HepG2 (cell line): Measurements from ENCODE around the gene LEMD1. TPM values are rescaled to one million over a fixed set of nuclear protein-coding genes. Genes with fewer than 3 reads are reported as not detected.

Experiments
- ATAC-seq: fragments of 200-7000 bp; cut with Tn5 transposase; 3 replicates; pipeline ENCODE4 v1.9.1; 2020; ENCODE audit warnings: mild to moderate bottlenecking, moderate library complexity
- BruUV-seq: library from RNA; stranded (reverse); fragments of 400-500 nt; replicated peaks from 2 replicates; lab custom pipeline; 2021; lab: Mats Ljungman, UMichigan
- CTCF ChIA-PET: fragments of 300-600 bp; formaldehyde crosslinking; extraction: SDS; loops from one replicate; lab custom pipeline; 2021; ENCODE audit warnings: low total read pairs, inconsistent platforms, low intra/inter-chr PET ratio; lab: Yijun Ruan, JAX
- POLR2A ChIA-PET: fragments of 350-600 bp; sonication (Branson Sonifier 250); formaldehyde crosslinking; loops from one replicate; lab custom pipeline; 2020; ENCODE audit warnings: antibody characterized with exemption, inconsistent platforms; lab: Yijun Ruan, JAX
- DNase-seq: peaks from one replicate; pipeline ENCODE4 v3.0.0-alpha.2; 2015; ENCODE audit warnings: low spot score
- FAIRE-seq: peaks from 3 replicates; lab custom pipeline; 2011; peaks lifted over from hg19 to GRCh38; lab: Jason Lieb, UNC
- H2AFZ ChIP-seq: one replicate; pipeline ENCODE4 v1.6.1; 2011; ENCODE audit warnings: low read length, inconsistent platforms
- H3K27ac ChIP-seq: fragments of 300-600 bp; 3 replicates; pipeline ENCODE4 v1.8.0; 2011; ENCODE audit warnings: mixed run types, mild to moderate bottlenecking, mixed read lengths, low read length, inconsistent platforms; ENCODE audit not compliant: insufficient read depth; ENCODE audit errors: extremely low read length
- H3K27me3 ChIP-seq, 2 experiments: fragments of 200-600 bp in 1 of 2; 2 replicates in 1 of 2; 3 replicates in 1 of 2; pipeline versions ENCODE4 v1.6.0 to v1.8.0; 2011; ENCODE audit warnings: low read length in 2 of 2, mild to moderate bottlenecking in 2 of 2, moderate library complexity in 2 of 2, inconsistent platforms in 1 of 2; ENCODE audit not compliant: insufficient read depth in 2 of 2, control insufficient read depth in 1 of 2
- H3K36me3 ChIP-seq, 2 experiments: fragments of 200-600 bp in 1 of 2; replicated peaks in 1 of 2; 2 replicates in 1 of 2; 3 replicates in 1 of 2; pipeline versions ENCODE4 v1.5.1 to v1.8.0; 2011; ENCODE audit warnings: low read length in 2 of 2, inconsistent platforms in 1 of 2; ENCODE audit not compliant: insufficient read depth in 2 of 2, control insufficient read depth in 1 of 2
- H3K4me1 ChIP-seq: 2 replicates; pipeline ENCODE4 v1.5.1; 2012; ENCODE audit warnings: low read length, inconsistent platforms; ENCODE audit not compliant: insufficient read depth
- H3K4me2 ChIP-seq: 2 replicates; pipeline ENCODE4 v1.6.0; 2011; ENCODE audit warnings: low read depth, low read length, inconsistent platforms
- H3K4me3 ChIP-seq, 3 experiments: fragments of 200-600 bp in 1 of 3; sonication (generic), shearing (Covaris generic) in 1 of 3; replicated peaks in 1 of 3; 2 replicates each; pipeline ENCODE4 v1.5.1; 2011 to 2016; ENCODE audit warnings: low read length in 3 of 3, inconsistent platforms in 2 of 3, low read depth in 2 of 3, mild to moderate bottlenecking in 2 of 3, control low read depth in 1 of 3, mixed read lengths in 1 of 3; ENCODE audit not compliant: insufficient read depth in 1 of 3
- H3K79me2 ChIP-seq: one replicate; pipeline ENCODE4 v1.6.1; 2011; ENCODE audit warnings: low read length, inconsistent platforms; ENCODE audit not compliant: insufficient read depth
- H3K9ac ChIP-seq: 2 replicates; pipeline ENCODE4 v1.6.0; 2011; ENCODE audit warnings: mild to moderate bottlenecking, low read depth, low read length, inconsistent platforms; ENCODE audit not compliant: insufficient read depth
- H3K9me3 ChIP-seq: 2 replicates; pipeline ENCODE4 v1.5.1; 2012; ENCODE audit warnings: mild to moderate bottlenecking, low read length
- H4K20me1 ChIP-seq: 2 replicates; pipeline ENCODE4 v1.6.0; 2011; ENCODE audit warnings: inconsistent platforms, mild to moderate bottlenecking, low read length, moderate library complexity; ENCODE audit not compliant: insufficient read depth
- BATF2 ChIP-seq: sonication (generic); formaldehyde crosslinking; IDR thresholded peaks from 2 replicates; pipeline ENCODE4 v1.8.0; 2022; ENCODE audit warnings: mild to moderate bottlenecking, missing genetic modification reagents, moderate library complexity
- CHD4 ChIP-seq: fragments of 200-600 bp; sonication (generic); IDR thresholded peaks from 2 replicates; pipeline ENCODE4 v1.7.0; 2017; ENCODE audit warnings: mild to moderate bottlenecking, low read length, borderline replicate concordance
- MAFF ChIP-seq: IDR thresholded peaks from 2 replicates; pipeline ENCODE4 v1.6.1; 2011; ENCODE audit warnings: low read depth, low read length, improper control_type of control experiment
- MAFK ChIP-seq, 2 experiments: IDR thresholded peaks in 1 of 2; conservative IDR thresholded peaks in 1 of 2; 2 replicates each; pipeline ENCODE4 v1.6.1; 2011; ENCODE audit warnings: improper control_type of control experiment in 2 of 2, low read length in 2 of 2
- MATR3 ChIP-seq: sonication (generic); formaldehyde crosslinking; IDR thresholded peaks from 2 replicates; pipeline ENCODE4 v1.4.0; 2020; ENCODE audit warnings: missing genetic modification reagents
- SP2 ChIP-seq: sonication (generic); formaldehyde crosslinking; IDR thresholded peaks from 2 replicates; pipeline ENCODE4 v1.5.1; 2020; ENCODE audit warnings: mild to moderate bottlenecking, missing genetic modification reagents
- ZNF18 ChIP-seq: sonication (generic); formaldehyde crosslinking; IDR thresholded peaks from 2 replicates; pipeline ENCODE4 v1.8.0; 2022; ENCODE audit warnings: mild to moderate bottlenecking, missing genetic modification reagents; ENCODE audit not compliant: insufficient replicate concordance
- ZNF629 ChIP-seq: sonication (generic); formaldehyde crosslinking; conservative IDR thresholded peaks from 2 replicates; pipeline ENCODE4 v1.5.0; 2020; ENCODE audit warnings: missing genetic modification reagents
- WGBS: methylation state at CpG from one replicate; pipeline ENCODE4 v1.1.6; 2017; ENCODE audit warnings: low lambda C conversion rate; 5-methylcytosine and 5-hydroxymethylcytosine counted together
- in situ Hi-C: cut with HindIII; loops from 2 replicates; pipeline ENCODE4 v1.10.0; 2017; ENCODE audit warnings: low pct_unique_long_range_greater_than_20kb; ENCODE audit not compliant: extremely low pct_ligation_motif_present
- intact Hi-C: fragments of 100-400 bp; cut with micrococcal nuclease; formaldehyde crosslinking; loops from one replicate; pipeline ENCODE4 v1.10.0; 2022; ENCODE audit not compliant: unreplicated experiment
- polyA plus RNA-seq, 8 experiments: library from polyadenylated mRNA; depleted of rRNA in 3 of 8; stranded (reverse) in 7 of 8; unstranded in 1 of 8; fragments of >200 nt; fragmentation: Illumina TruSeq in 4 of 8; extraction: Trizol in 4 of 8; gene quantifications; 2 replicates each; pipeline versions ENCODE4 v1.2.1 to v1.2.3, GENCODE V29; 2011 to 2016; ENCODE audit warnings: low read depth in 4 of 8, missing spikeins in 1 of 8, mixed read lengths in 1 of 8; ENCODE audit not compliant: insufficient read depth in 1 of 8
- total RNA-seq, 5 experiments: library from RNA; depleted of rRNA; stranded (reverse); fragments of >200 nt; fragmentation: Illumina TruSeq; extraction: Trizol; gene quantifications; 2 replicates each; pipeline ENCODE4 v1.2.3, GENCODE V29; 2016; ENCODE audit warnings: low read depth in 1 of 5

LEMD1 gene
- total and polyA plus RNA-seq, 2 of the 13 experiments (the other 11 are each of a cell fraction or from before 2014, with no cell fraction given) = 1.4 to 2.3 TPM

GRCh38 chr1:205451759-205452164 is 29.9 kb upstream of the LEMD1 start:
- ChIA-PET POLR2A (interaction anchor here (6.2 kb wide), 1 partner anchor 12 kb away, joined by 95 read pairs; no protein-coding TSS in a partner anchor), CTCF (no interaction called here)
- Histone ChIP-seq H3K79me2 (peaks cover 24% of the 10 kb centered on the region), H4K20me1 (no peaks in the 10 kb centered on the region), H3K9ac (no peak overlapping the region), H3K36me3 (no peaks in the 10 kb centered on the region; a peak in 1 of 5 replicates), H3K27me3 (peaks cover 0 to 43% of the 10 kb centered on the region in 2 experiments; a peak in 4 of 5 replicates), H3K4me3 (no peak overlapping the region)
- ATAC-seq (no peak), DNase-seq (no peak), FAIRE-seq (no peak)
- in situ Hi-C loops = no loop called here
- intact Hi-C loops = loop anchor here (2.0 to 10.0 kb wide), 2 partner anchors 33 to 117 kb away; no protein-coding TSS in a partner anchor
- no TSS peak for BruUV-seq
- TF ChIP-seq ZNF18 (CRISPR knock-in tag) (no peak), MAFF (0 out of 2 replicates have a peak, but pooled peaks have one; percentile 3), MAFK (conservative IDR thresholded peaks at IDR 0.05 in 1 of 2, IDR thresholded peaks at IDR 0.05 in 1 of 2; ENCODE audit: low read length in 2 of 2) (peak in 1 of 2 experiments; percentile 59; a peak in 3 of 4 replicates), MATR3 (CRISPR knock-in tag) (no peak), BATF2 (CRISPR knock-in tag) (no peak), ZNF629 (peak; percentile 75), CHD4 (peak; percentile 70; the same call in 1 of the 2 replicates), SP2 (CRISPR knock-in tag) (no peak)
- TF ChIP-seq, all 625 proteins: peak for 4
- Histone ChIP-seq H2AFZ (no peak overlapping the region), H3K27ac (no peak overlapping the region), H3K4me1 (peaks cover 66% of the 10 kb centered on the region), H3K4me2 (peak overlapping the region; percentile 99; the same call in 1 of the 2 replicates), H3K9me3 (no peaks in the 10 kb centered on the region)
- WGBS = 47% methylated on average over 2 of the region's 2 CpGs
